NAMALWA (cell line): ENCODE measurements around the gene UBAC2.

Experiments used
- DNase-seq: peaks from one replicate; pipeline ENCODE4 v3.0.0-alpha.2; 2015; ENCODE audit warnings: low spot score

The UBAC2 gene

GRCh38 chr13:99200432-99201167 lies at the start of gene UBAC2:
TSS of gene UBAC2 (plus strand) at chr13:99200854. CDS start at chr13:99200909, 55 bp downstream.
- DNase-seq = peak; percentile 99

DNA sequence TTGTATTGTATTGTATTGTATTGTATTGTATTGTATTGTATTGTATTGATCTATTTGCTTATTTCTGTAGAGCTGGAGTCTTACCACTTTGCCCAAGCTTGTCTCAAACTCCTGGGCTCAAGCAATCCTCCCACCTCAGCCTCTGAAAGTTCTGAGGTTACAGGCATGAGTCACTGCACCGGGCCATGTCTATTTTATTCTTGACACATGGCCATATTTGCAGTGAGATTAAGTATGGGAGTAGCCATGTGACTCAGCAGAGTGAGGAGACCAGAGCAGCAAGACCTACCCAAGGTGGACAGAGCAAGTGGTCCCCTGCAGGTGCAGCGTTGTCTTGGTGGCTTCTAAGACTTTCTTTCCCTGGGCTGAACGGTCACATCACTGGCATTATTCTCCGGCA lies 49.1 kb upstream of the UBAC2 start:
- no peak for DNase-seq

DNA sequence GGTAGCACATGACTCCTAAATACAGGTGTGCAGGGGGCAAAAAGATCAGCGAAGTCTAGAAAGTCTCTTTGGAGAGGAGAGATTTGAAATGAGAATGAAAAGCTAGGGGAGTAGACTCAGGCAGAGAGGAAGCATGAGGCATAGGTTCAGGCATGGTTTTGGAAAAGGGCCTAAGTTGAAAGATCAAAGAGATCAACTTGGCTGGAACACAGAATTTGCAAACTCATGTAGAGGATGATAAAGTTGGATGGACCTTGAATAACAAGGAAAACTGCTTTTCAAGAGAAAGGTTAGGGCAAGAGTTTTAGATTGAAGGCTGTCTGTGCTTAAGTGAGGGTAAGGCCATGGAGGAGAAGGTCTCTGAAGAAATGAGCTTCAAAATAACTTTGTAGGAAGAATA lies 47.4 kb upstream of the UBAC2 start:
- no peak for DNase-seq

GRCh38 chr13:99154064-99154463 lies 46.6 kb upstream of the UBAC2 start:
- DNase-seq = no peak

- DNase-seq = no peak
These were observed 44.8 kb upstream of the UBAC2 start for GRCh38 chr13:99155821-99156220.

DNA sequence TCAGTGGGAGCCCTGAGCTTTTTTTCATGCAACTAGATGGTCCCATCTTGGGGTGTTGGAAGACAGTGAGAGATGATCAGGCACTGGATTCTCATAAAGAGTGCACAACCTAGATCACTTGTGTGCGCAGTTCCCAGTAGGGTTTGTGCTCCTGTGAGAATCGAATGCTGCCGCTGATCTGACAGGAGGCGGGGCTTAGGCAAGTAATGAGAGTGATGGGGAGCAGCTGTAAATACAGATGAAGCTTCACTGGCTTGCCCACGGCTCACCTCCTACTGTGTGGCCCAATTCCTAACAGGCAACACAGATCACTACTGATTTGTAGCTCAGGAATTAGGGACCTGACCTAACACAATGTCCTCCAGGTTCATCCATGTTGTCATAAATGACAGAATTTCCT lies 43.6 kb upstream of the UBAC2 start:
- DNase-seq = no peak

- DNase-seq = no peak
These were observed 41.8 kb upstream of the UBAC2 start for GRCh38 chr13:99158846-99159245.

GRCh38 chr13:99159331-99160061 lies 41.2 kb upstream of the UBAC2 start:
- no peak for DNase-seq

DNA sequence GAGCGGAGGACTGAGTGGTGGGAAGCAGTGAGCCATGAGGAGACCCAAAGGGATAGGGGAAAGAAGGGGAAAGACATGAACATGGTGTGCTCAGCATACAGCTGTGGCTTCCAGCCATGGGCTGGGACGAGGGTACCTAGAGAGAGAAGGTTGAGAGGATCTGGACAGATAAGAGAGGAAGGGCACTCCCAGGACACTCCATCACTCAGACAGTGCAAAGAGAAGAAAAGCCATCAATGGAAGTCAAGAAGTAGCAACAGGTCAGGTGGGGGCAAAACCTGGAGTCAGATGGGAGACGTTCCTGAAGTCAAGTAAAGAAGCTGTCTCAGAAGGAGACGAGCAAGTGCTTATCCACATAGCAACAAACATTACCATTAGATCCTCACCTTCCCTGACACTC lies 40.2 kb upstream of the UBAC2 start:
- DNase-seq = no peak

GRCh38 chr13:99161512-99161911 lies 39.1 kb upstream of the UBAC2 start:
- no peak for DNase-seq

DNA sequence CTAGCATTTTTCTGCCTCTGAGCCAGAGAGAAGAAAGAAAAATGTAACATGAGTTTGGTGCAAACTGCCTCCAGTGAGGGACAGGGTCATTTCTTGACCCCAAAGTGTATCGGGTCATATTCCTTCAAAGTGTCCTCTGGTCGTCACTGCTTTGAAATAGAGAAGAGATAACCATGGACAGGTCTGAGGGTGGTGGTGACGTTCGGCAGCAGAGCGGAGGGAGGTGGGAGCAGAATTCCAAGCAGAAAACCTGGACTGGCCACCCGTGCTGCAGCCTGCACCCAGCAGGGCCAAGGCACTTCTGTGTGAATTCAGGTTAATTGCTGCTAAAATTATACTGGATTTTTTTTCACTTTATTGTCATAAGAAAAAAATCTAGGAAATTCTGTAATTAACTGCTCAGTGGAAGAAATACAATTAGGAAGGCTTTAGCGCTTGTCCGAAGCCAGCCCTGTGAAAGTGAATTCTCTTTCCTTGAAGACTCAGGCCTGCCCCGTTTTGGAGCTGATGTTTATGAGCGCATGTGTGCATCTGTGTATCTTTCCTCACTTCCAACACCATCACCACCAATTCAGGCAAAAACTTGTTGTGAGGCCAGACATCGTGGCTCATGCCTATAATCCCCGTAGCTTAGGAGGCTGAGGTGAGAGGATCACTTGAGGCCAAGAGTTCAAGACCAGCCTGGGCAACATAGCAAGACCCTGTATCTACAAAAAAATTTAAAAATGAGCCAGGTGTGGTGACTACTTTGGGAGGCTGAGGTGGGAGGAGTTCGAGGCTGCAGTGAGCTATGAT lies 37.9 kb upstream of the UBAC2 start:
- no peak for DNase-seq

- no peak for DNase-seq
These were observed 36.4 kb upstream of the UBAC2 start for GRCh38 chr13:99164226-99164625.

DNA sequence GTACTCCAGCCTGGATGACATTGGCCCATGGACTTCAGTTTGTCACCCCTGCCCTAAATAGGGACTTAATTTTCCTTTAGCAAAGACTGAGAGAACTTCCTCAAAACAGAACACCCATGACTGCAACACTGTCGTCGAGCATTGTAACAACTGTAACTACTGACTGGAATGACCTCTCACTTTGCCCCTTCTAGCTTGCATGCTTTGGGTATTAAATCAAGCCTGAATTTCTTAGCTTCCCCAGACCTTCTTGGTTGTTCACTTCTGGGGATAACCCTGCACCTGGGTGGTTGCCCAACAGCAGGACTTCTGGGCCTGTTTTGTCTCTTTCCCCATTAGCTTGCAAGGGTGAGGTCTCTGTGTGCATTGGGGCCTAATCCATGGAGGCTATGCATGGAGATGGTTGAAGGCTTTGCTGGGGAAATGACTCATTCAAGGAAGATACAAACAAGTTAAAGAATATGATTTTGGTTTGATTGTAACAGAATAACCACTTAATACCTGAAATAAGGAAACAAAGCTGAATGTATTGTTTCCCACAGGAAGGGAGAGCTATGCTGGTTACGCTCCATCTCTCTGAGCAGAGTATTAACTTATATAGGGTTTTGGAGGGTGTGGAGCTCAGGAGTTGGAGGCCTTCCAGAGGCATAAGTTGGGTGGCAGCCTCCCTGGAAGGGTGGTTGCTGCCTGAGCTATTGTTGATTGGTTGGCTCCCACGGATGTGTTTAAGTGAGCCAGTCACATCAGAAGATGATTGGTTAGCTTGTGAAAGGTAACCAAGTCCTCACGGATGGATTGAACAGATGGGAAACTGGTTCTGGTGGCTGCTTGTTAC lies 34.7 kb upstream of the UBAC2 start:
- no peak for DNase-seq

DNA sequence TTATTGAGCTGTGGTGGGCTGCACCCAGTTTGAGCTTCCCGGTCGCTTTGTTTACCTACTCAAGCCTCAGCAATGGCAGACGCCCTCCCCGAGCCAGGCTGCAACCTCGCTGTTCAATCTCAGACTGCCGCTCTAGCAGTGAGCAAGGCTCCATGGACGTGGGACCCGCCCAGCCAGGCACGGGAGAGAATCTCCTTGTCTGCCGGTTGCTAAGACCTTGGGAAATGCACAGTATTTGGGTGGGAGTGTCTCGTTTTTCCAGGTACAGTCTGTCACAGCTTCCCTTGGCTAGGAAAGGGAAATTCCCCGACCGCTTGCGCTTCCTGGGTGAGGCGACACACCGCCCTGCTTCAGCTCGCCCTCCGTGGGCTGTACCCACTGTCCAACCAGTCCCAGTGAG lies 27.7 kb upstream of the UBAC2 start:
- DNase-seq = no peak

DNA sequence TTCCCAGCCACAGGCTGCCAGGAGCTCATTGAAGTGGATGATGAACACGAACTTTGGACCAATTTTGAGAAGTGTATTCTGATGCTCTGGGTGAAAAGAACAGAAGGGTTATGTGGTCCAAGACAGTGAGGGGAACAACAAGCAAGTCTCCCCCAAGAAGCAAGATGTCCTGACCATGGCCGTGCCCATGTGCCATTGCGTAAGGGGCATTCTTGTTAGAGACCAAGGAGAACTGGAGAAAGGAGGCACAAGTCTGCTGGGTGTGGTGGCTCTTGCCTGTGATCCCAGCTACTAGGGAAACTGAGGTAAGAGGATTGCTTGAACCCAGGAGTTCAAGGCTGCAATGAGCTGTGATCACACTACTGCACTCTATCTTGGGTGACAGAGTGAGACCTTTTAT lies 27.0 kb upstream of the UBAC2 start:
- no peak for DNase-seq

DNA sequence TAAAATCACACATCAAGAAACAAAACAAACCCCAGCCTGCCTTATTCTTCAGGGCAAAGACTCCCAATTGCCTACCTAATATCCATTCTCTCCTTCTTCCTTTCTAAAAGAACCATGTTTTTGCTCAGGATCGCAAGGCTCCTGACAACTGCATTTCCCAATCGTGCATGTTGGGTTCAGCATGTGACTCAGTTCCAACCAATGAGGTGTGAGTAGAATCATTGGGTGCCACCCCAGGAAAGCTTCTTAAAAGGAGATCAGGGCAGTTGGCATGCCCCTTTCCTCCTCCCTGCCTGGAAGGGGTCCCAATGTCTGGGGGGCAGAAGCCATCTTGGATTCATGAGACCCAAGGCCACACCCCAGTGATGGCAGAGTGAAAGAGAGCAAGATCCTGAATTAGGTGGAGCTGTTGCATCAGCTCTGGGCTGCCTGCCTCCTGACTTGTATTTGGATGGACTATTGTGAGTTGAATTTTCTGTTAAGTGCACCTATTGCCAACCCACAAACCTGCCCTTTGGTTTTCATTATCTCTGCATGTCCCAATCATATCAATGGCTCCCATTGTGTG lies 26.0 kb upstream of the UBAC2 start:
- no peak for DNase-seq

GRCh38 chr13:99176309-99177276 lies 24.1 kb upstream of the UBAC2 start:
- peak; percentile 95 for DNase-seq

- peak; percentile 94 for DNase-seq
These were observed 22.0 kb upstream of the UBAC2 start for GRCh38 chr13:99178636-99179035.

DNA sequence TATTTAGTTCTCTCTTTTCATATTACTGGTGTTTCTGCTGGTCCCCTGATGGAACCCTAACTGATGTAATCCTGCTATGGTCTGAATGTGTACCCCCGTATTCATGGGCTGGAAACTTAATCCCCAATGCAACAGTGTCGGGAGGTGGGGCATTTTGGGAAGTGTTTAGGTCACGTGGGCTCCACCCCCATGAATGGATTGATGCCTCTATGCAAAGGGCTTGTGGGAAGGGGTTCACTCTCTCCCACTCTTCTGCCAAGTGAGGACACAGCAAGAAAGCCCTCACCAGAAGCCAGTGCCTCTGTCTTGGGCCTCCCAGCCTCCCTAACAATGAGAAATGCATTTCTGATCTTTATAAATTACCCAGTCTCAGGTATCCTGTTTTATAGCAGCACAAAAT lies 21.2 kb upstream of the UBAC2 start:
- no peak for DNase-seq

- peak; percentile 67 for DNase-seq
These were observed 18.2 kb upstream of the UBAC2 start for GRCh38 chr13:99182439-99182838.
